HEK293 (cell line): ENCODE measurements around the gene CISH.

ENCODE experiments used
- BCL11B ChIP-seq: fragments of 450-650 bp; formaldehyde crosslinking; IDR thresholded peaks from 2 replicates; pipeline ENCODE4 v1.5.1; 2016; ENCODE audit warnings: low read depth, missing biosample characterization, missing genetic modification characterization
- INSM2 ChIP-seq: fragments of 450-650 bp; formaldehyde crosslinking; IDR thresholded peaks from 2 replicates; pipeline ENCODE4 v1.5.1; 2016; ENCODE audit warnings: missing biosample characterization, missing genetic modification characterization
- PRDM1 ChIP-seq: fragments of 450-650 bp; formaldehyde crosslinking; IDR thresholded peaks from 2 replicates; pipeline ENCODE4; 2016; ENCODE audit warnings: missing biosample characterization, missing genetic modification characterization
- SCRT1 ChIP-seq: fragments of 450-650 bp; formaldehyde crosslinking; IDR thresholded peaks from 2 replicates; pipeline ENCODE4 v1.5.1; 2016; ENCODE audit warnings: missing biosample characterization, missing genetic modification characterization, borderline replicate concordance
- SCRT2 ChIP-seq: fragments of 450-650 bp; formaldehyde crosslinking; IDR thresholded peaks from 2 replicates; pipeline ENCODE4 v1.5.1; 2016; ENCODE audit warnings: missing biosample characterization, missing genetic modification characterization
- SETDB1 ChIP-seq: IDR thresholded peaks from one replicate; pipeline ENCODE4 v1.6.1; 2017; ENCODE audit warnings: mild to moderate bottlenecking, low read length, moderate library complexity, mixed read lengths; ENCODE audit not compliant: insufficient read length
- ZBTB1 ChIP-seq: fragments of 450-650 bp; formaldehyde crosslinking; IDR thresholded peaks from 2 replicates; pipeline ENCODE4 v1.5.1; 2016; ENCODE audit warnings: missing biosample characterization, missing genetic modification characterization
- ZBTB21 ChIP-seq: fragments of 450-650 bp; formaldehyde crosslinking; IDR thresholded peaks from 2 replicates; pipeline ENCODE4 v1.5.1; 2017; ENCODE audit warnings: missing biosample characterization, missing genetic modification characterization
- ZBTB8A ChIP-seq: fragments of 450-650 bp; formaldehyde crosslinking; IDR thresholded peaks from 2 replicates; pipeline ENCODE4 v1.5.1; 2016; ENCODE audit warnings: missing biosample characterization, missing genetic modification characterization
- ZNF138 ChIP-seq: fragments of 450-650 bp; formaldehyde crosslinking; IDR thresholded peaks from 2 replicates; pipeline ENCODE4 v1.5.1; 2016; ENCODE audit warnings: missing biosample characterization, missing genetic modification characterization, borderline replicate concordance
- ZNF146 ChIP-seq: fragments of 450-650 bp; formaldehyde crosslinking; IDR thresholded peaks from 2 replicates; pipeline ENCODE4 v1.5.1; 2016; ENCODE audit warnings: missing biosample characterization, missing genetic modification characterization
- ZNF157 ChIP-seq: fragments of 450-650 bp; formaldehyde crosslinking; IDR thresholded peaks from 2 replicates; pipeline ENCODE4 v1.5.1; 2016; ENCODE audit warnings: missing biosample characterization, missing genetic modification characterization
- ZNF23 ChIP-seq: fragments of 450-650 bp; formaldehyde crosslinking; IDR thresholded peaks from 2 replicates; pipeline ENCODE4 v1.5.1; 2016; ENCODE audit warnings: missing biosample characterization, missing genetic modification characterization, borderline replicate concordance
- ZNF239 ChIP-seq: fragments of 450-650 bp; formaldehyde crosslinking; IDR thresholded peaks from 2 replicates; pipeline ENCODE4 v1.5.1; 2016; ENCODE audit warnings: missing biosample characterization, missing genetic modification characterization
- ZNF311 ChIP-seq: fragments of 450-650 bp; formaldehyde crosslinking; IDR thresholded peaks from 2 replicates; pipeline ENCODE4 v1.5.1; 2017; ENCODE audit warnings: missing biosample characterization, missing genetic modification characterization, borderline replicate concordance
- ZNF362 ChIP-seq: fragments of 450-650 bp; formaldehyde crosslinking; IDR thresholded peaks from 2 replicates; pipeline ENCODE4 v1.5.1; 2016; ENCODE audit warnings: missing biosample characterization, missing genetic modification characterization
- ZNF416 ChIP-seq: fragments of 450-650 bp; formaldehyde crosslinking; IDR thresholded peaks from 2 replicates; pipeline ENCODE4 v1.5.1; 2016; ENCODE audit warnings: missing biosample characterization, missing genetic modification characterization
- ZNF488 ChIP-seq: fragments of 450-650 bp; formaldehyde crosslinking; IDR thresholded peaks from 2 replicates; pipeline ENCODE4 v1.5.1; 2016; ENCODE audit warnings: missing biosample characterization, missing genetic modification characterization
- ZNF521 ChIP-seq: fragments of 450-650 bp; formaldehyde crosslinking; IDR thresholded peaks from 2 replicates; pipeline ENCODE4 v1.5.1; 2017; ENCODE audit warnings: missing biosample characterization, mild to moderate bottlenecking, missing genetic modification characterization
- ZNF529 ChIP-seq: fragments of 450-650 bp; formaldehyde crosslinking; IDR thresholded peaks from 2 replicates; pipeline ENCODE4 v1.5.1; 2017; ENCODE audit warnings: missing genetic modification characterization, missing biosample characterization; ENCODE audit not compliant: insufficient replicate concordance
- ZNF571 ChIP-seq: fragments of 450-650 bp; formaldehyde crosslinking; IDR thresholded peaks from 2 replicates; pipeline ENCODE4 v1.5.0; 2017; ENCODE audit warnings: missing biosample characterization, missing genetic modification characterization
- ZNF585B ChIP-seq: fragments of 450-650 bp; formaldehyde crosslinking; IDR thresholded peaks from 2 replicates; pipeline ENCODE4 v1.5.1; 2016; ENCODE audit warnings: missing biosample characterization, missing genetic modification characterization
- ZNF76 ChIP-seq: fragments of 450-650 bp; formaldehyde crosslinking; IDR thresholded peaks from 2 replicates; pipeline ENCODE4; 2016; ENCODE audit warnings: low read depth, missing biosample characterization, missing genetic modification characterization, borderline replicate concordance
- ZNF792 ChIP-seq: fragments of 450-650 bp; formaldehyde crosslinking; IDR thresholded peaks from 2 replicates; pipeline ENCODE4 v1.5.1; 2016; ENCODE audit warnings: missing biosample characterization, missing genetic modification characterization
- ZNF837 ChIP-seq: fragments of 450-650 bp; formaldehyde crosslinking; IDR thresholded peaks from 2 replicates; pipeline ENCODE4 v1.5.1; 2016; ENCODE audit warnings: missing biosample characterization, missing genetic modification characterization
- TF ChIP-seq, protein P1 (sequence below): fragments of 450-650 bp; formaldehyde crosslinking; IDR thresholded peaks from 2 replicates; pipeline ENCODE4 v1.5.1; 2017; ENCODE audit warnings: missing biosample characterization, missing genetic modification characterization
- TF ChIP-seq, protein P2 (sequence below): fragments of 450-650 bp; formaldehyde crosslinking; IDR thresholded peaks from 2 replicates; pipeline ENCODE4 v1.5.1; 2016; ENCODE audit warnings: missing biosample characterization, missing genetic modification characterization
- TF ChIP-seq, protein P3 (sequence below): fragments of 450-650 bp; formaldehyde crosslinking; IDR thresholded peaks from 2 replicates; pipeline ENCODE4 v1.5.1; 2016; ENCODE audit warnings: missing biosample characterization, missing genetic modification characterization, low read depth
- TF ChIP-seq, protein P4 (sequence below): fragments of 450-650 bp; formaldehyde crosslinking; IDR thresholded peaks from 2 replicates; pipeline ENCODE4 v1.5.1; 2016; ENCODE audit warnings: missing biosample characterization, missing genetic modification characterization

Gene CISH

GRCh38 chr3:50568947-50569749, 42.4 kb downstream of the CISH start, which contains the start of gene HEMK1 (continued):
- TF ChIP-seq, protein P1, sequence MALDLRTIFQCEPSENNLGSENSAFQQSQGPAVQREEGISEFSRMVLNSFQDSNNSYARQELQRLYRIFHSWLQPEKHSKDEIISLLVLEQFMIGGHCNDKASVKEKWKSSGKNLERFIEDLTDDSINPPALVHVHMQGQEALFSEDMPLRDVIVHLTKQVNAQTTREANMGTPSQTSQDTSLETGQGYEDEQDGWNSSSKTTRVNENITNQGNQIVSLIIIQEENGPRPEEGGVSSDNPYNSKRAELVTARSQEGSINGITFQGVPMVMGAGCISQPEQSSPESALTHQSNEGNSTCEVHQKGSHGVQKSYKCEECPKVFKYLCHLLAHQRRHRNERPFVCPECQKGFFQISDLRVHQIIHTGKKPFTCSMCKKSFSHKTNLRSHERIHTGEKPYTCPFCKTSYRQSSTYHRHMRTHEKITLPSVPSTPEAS (tag by site-specific recombination) = 0 out of 2 replicates have a peak, but pooled peaks have one; percentile 26
- TF ChIP-seq ZNF146 (tag by site-specific recombination) (no peak), ZNF76 (tag by site-specific recombination) (peak; percentile 74), ZNF416 (tag by site-specific recombination) (no peak), PRDM1 (tag by site-specific recombination) (no peak), ZNF23 (no peak), ZNF529 (tag by site-specific recombination) (no peak), ZNF837 (tag by site-specific recombination) (no peak), ZNF239 (tag by site-specific recombination) (no peak), SETDB1 (peak; percentile 16), ZNF138 (tag by site-specific recombination) (no peak), SCRT2 (tag by site-specific recombination) (0 out of 2 replicates have a peak, but pooled peaks have one; percentile 11), ZBTB8A (tag by site-specific recombination) (peak; percentile 90), ZNF792 (no peak), SCRT1 (no peak), ZNF571 (tag by site-specific recombination) (no peak), ZNF488 (tag by site-specific recombination) (no peak), ZNF311 (no peak), INSM2 (peak; percentile 81; the same call in 1 of the 2 replicates), BCL11B (tag by site-specific recombination) (no peak; the same call in 1 of the 2 replicates), ZBTB1 (tag by site-specific recombination) (no peak), ZNF585B (tag by site-specific recombination) (no peak), ZNF157 (no peak), ZBTB21 (peak; percentile 63; the same call in 1 of the 2 replicates), ZNF362 (tag by site-specific recombination) (no peak), ZNF521 (no peak)
- TF ChIP-seq, protein P2, sequence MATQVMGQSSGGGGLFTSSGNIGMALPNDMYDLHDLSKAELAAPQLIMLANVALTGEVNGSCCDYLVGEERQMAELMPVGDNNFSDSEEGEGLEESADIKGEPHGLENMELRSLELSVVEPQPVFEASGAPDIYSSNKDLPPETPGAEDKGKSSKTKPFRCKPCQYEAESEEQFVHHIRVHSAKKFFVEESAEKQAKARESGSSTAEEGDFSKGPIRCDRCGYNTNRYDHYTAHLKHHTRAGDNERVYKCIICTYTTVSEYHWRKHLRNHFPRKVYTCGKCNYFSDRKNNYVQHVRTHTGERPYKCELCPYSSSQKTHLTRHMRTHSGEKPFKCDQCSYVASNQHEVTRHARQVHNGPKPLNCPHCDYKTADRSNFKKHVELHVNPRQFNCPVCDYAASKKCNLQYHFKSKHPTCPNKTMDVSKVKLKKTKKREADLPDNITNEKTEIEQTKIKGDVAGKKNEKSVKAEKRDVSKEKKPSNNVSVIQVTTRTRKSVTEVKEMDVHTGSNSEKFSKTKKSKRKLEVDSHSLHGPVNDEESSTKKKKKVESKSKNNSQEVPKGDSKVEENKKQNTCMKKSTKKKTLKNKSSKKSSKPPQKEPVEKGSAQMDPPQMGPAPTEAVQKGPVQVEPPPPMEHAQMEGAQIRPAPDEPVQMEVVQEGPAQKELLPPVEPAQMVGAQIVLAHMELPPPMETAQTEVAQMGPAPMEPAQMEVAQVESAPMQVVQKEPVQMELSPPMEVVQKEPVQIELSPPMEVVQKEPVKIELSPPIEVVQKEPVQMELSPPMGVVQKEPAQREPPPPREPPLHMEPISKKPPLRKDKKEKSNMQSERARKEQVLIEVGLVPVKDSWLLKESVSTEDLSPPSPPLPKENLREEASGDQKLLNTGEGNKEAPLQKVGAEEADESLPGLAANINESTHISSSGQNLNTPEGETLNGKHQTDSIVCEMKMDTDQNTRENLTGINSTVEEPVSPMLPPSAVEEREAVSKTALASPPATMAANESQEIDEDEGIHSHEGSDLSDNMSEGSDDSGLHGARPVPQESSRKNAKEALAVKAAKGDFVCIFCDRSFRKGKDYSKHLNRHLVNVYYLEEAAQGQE (tag by site-specific recombination) = no peak
- TF ChIP-seq, protein P3, sequence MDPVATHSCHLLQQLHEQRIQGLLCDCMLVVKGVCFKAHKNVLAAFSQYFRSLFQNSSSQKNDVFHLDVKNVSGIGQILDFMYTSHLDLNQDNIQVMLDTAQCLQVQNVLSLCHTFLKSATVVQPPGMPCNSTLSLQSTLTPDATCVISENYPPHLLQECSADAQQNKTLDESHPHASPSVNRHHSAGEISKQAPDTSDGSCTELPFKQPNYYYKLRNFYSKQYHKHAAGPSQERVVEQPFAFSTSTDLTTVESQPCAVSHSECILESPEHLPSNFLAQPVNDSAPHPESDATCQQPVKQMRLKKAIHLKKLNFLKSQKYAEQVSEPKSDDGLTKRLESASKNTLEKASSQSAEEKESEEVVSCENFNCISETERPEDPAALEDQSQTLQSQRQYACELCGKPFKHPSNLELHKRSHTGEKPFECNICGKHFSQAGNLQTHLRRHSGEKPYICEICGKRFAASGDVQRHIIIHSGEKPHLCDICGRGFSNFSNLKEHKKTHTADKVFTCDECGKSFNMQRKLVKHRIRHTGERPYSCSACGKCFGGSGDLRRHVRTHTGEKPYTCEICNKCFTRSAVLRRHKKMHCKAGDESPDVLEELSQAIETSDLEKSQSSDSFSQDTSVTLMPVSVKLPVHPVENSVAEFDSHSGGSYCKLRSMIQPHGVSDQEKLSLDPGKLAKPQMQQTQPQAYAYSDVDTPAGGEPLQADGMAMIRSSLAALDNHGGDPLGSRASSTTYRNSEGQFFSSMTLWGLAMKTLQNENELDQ (tag by site-specific recombination) = no peak
- TF ChIP-seq, protein P4, sequence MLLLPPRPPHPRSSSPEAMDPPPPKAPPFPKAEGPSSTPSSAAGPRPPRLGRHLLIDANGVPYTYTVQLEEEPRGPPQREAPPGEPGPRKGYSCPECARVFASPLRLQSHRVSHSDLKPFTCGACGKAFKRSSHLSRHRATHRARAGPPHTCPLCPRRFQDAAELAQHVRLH (tag by site-specific recombination) = peak; percentile 60
